NT2/D1 (cell line): ENCODE measurements around the gene CEP250.

Experiments used
- DNase-seq: peaks from one replicate; pipeline ENCODE4 v3.0.0-alpha.2; 2011; ENCODE audit warnings: low read depth, low spot score
- H3K27me3 ChIP-seq: 2 replicates; pipeline ENCODE4 v1.6.0; 2011; ENCODE audit warnings: mild to moderate bottlenecking; ENCODE audit not compliant: insufficient read length, insufficient read depth
- H3K36me3 ChIP-seq: 2 replicates; pipeline ENCODE4 v1.6.1; 2011; ENCODE audit warnings: mild to moderate bottlenecking, low read length, mixed read lengths; ENCODE audit not compliant: insufficient read depth, insufficient read length
- H3K4me1 ChIP-seq: 2 replicates; pipeline ENCODE4 v1.5.1; 2011; ENCODE audit not compliant: insufficient read depth, insufficient read length
- H3K4me3 ChIP-seq: 2 replicates; pipeline ENCODE4 v1.5.1; 2011; ENCODE audit warnings: low read depth; ENCODE audit not compliant: insufficient read length
- H3K9ac ChIP-seq: 2 replicates; pipeline ENCODE4 v1.6.0; 2011; ENCODE audit warnings: low read depth; ENCODE audit not compliant: insufficient read length
- H3K9me3 ChIP-seq: 2 replicates; pipeline ENCODE4 v1.5.1; 2011; ENCODE audit warnings: mild to moderate bottlenecking, low read length; ENCODE audit not compliant: insufficient read depth
- SUZ12 ChIP-seq: IDR thresholded peaks from 2 replicates; pipeline ENCODE4 v1.6.1; 2011; ENCODE audit not compliant: insufficient read length, insufficient read depth; ENCODE audit errors: extremely low read depth
- YY1 ChIP-seq: IDR thresholded peaks from 2 replicates; pipeline ENCODE4 v1.6.1; 2011; ENCODE audit not compliant: insufficient read length, insufficient read depth
- ZNF274 ChIP-seq: IDR thresholded peaks from 2 replicates; pipeline ENCODE4 v1.6.1; 2011; ENCODE audit warnings: mild to moderate bottlenecking, low read depth, low read length

CEP250 gene

GRCh38 chr20:35458388-35458787 is 3.0 kb downstream of the CEP250 start:
- Histone ChIP-seq H3K27me3 (no peaks in the 10 kb centered on the region), H3K36me3 (peaks cover 46% of the 10 kb centered on the region), H3K4me3 (no peak overlapping the region), H3K4me1 (peaks cover 4% of the 10 kb centered on the region), H3K9me3 (no peaks in the 10 kb centered on the region), H3K9ac (no peak overlapping the region)
- TF ChIP-seq ZNF274 (no peak), SUZ12 (no peak), YY1 (no peak)
- no peak for DNase-seq

GRCh38 chr20:35461620-35462019 is 6.2 kb downstream of the CEP250 start:
- Histone ChIP-seq H3K9me3 (no peaks in the 10 kb centered on the region), H3K4me1 (no peaks in the 10 kb centered on the region), H3K27me3 (no peaks in the 10 kb centered on the region), H3K36me3 (peaks cover 77% of the 10 kb centered on the region), H3K9ac (no peak overlapping the region), H3K4me3 (no peak overlapping the region)
- no peak for DNase-seq
- TF ChIP-seq SUZ12 = no peak
- no peak for TF ChIP-seq YY1
- TF ChIP-seq ZNF274 = no peak

GRCh38 chr20:35462351-35462750 is 7.0 kb downstream of the CEP250 start:
- TF ChIP-seq YY1 (no peak), SUZ12 (no peak)
- Histone ChIP-seq H3K4me3 (no peak overlapping the region), H3K27me3 (no peaks in the 10 kb centered on the region), H3K9me3 (no peaks in the 10 kb centered on the region), H3K36me3 (peaks cover 80% of the 10 kb centered on the region), H3K9ac (no peak overlapping the region), H3K4me1 (no peaks in the 10 kb centered on the region)
- no peak for DNase-seq

- Histone ChIP-seq H3K4me1 (no peaks in the 10 kb centered on the region), H3K27me3 (no peaks in the 10 kb centered on the region), H3K4me3 (no peak overlapping the region), H3K9me3 (no peaks in the 10 kb centered on the region), H3K9ac (no peak overlapping the region), H3K36me3 (peaks cover 87% of the 10 kb centered on the region)
- peak; percentile 72 for DNase-seq
- TF ChIP-seq SUZ12 (no peak), YY1 (no peak), ZNF274 (no peak)
Measured at GRCh38 chr20:35463455-35464300, 8.3 kb downstream of the CEP250 start.

- TF ChIP-seq ZNF274 (no peak), YY1 (no peak), SUZ12 (no peak)
- H3K9me3 ChIP-seq = no peaks in the 10 kb centered on the region
- no peak overlapping the region for H3K9ac ChIP-seq
- DNase-seq = no peak
- H3K4me1 ChIP-seq = no peaks in the 10 kb centered on the region
- no peaks in the 10 kb centered on the region for H3K27me3 ChIP-seq
- no peak overlapping the region for H3K4me3 ChIP-seq
- peaks cover 93% of the 10 kb centered on the region for H3K36me3 ChIP-seq
Measured at GRCh38 chr20:35465976-35466375, 10.6 kb downstream of the CEP250 start.

GRCh38 chr20:35466856-35467255 is 11.5 kb downstream of the CEP250 start:
- Histone ChIP-seq H3K4me3 (no peak overlapping the region), H3K9me3 (no peaks in the 10 kb centered on the region), H3K9ac (no peak overlapping the region), H3K36me3 (peaks cover 94% of the 10 kb centered on the region), H3K4me1 (no peaks in the 10 kb centered on the region), H3K27me3 (no peaks in the 10 kb centered on the region)
- TF ChIP-seq ZNF274 = no peak
- TF ChIP-seq YY1 = no peak
- TF ChIP-seq SUZ12 = no peak
- no peak for DNase-seq

- no peak for TF ChIP-seq SUZ12
- Histone ChIP-seq H3K4me1 (no peaks in the 10 kb centered on the region), H3K9me3 (no peaks in the 10 kb centered on the region), H3K4me3 (no peak overlapping the region), H3K9ac (no peak overlapping the region), H3K36me3 (peaks cover 94% of the 10 kb centered on the region), H3K27me3 (no peaks in the 10 kb centered on the region)
- DNase-seq = no peak
Measured at GRCh38 chr20:35467339-35468224, 12.2 kb downstream of the CEP250 start.
